H1 (cell line): Measurements from ENCODE around the gene PTP4A1. TPM values are rescaled to one million over a fixed set of nuclear protein-coding genes. Genes with fewer than 3 reads are reported as not detected.

Source experiments
- CTCF ChIA-PET: fragments of 300-600 bp; sonication (Branson Sonifier 250); formaldehyde crosslinking; loops from one replicate; lab custom pipeline; 2021; ENCODE audit not compliant: partially characterized antibody; lab: Charles Lee
- POLR2A ChIA-PET: fragments of 300-600 bp; sonication (Branson Sonifier 250); formaldehyde crosslinking; loops from one replicate; lab custom pipeline; 2021; ENCODE audit warnings: inconsistent platforms; ENCODE audit not compliant: partially characterized antibody; lab: Charles Lee
- DNase-seq, 2 experiments: peaks; one replicate each; pipeline versions ENCODE4 v3.0.0 to v3.0.0-alpha.2; 2010 to 2022; ENCODE audit warnings: low spot score in 2 of 2, low read depth in 1 of 2, mixed read lengths in 1 of 2
- FAIRE-seq: peaks from 2 replicates; lab custom pipeline; 2011; peaks lifted over from hg19 to GRCh38; lab: Jason Lieb, UNC
- H2AFZ ChIP-seq: 2 replicates; pipeline ENCODE4 v1.8.1; 2012; ENCODE audit warnings: low read length, inconsistent platforms
- H2AK5ac ChIP-seq: 2 replicates; pipeline ENCODE4 v1.6.1; 2013; ENCODE audit warnings: low read depth, low read length
- H2BK120ac ChIP-seq: replicated peaks from 2 replicates; pipeline ENCODE3; 2013; ENCODE audit warnings: low read depth, low read length, inconsistent platforms
- H2BK12ac ChIP-seq: 2 replicates; pipeline ENCODE4 v1.6.1; 2013; ENCODE audit warnings: low read depth, low read length
- H2BK15ac ChIP-seq: 2 replicates; pipeline ENCODE4 v1.6.1; 2013; ENCODE audit warnings: low read length
- H2BK20ac ChIP-seq: 2 replicates; pipeline ENCODE4 v1.6.1; 2013; ENCODE audit warnings: low read length
- H2BK5ac ChIP-seq: 2 replicates; pipeline ENCODE4 v1.6.1; 2013; ENCODE audit warnings: low read depth, low read length
- H3K14ac ChIP-seq: 2 replicates; pipeline ENCODE4 v1.6.1; 2013; ENCODE audit warnings: inconsistent platforms; ENCODE audit not compliant: insufficient read length
- H3K18ac ChIP-seq: 2 replicates; pipeline ENCODE4 v1.6.1; 2013; ENCODE audit warnings: low read length; ENCODE audit errors: extremely low read depth
- H3K23ac ChIP-seq: 2 replicates; pipeline ENCODE4 v1.6.1; 2013; ENCODE audit warnings: inconsistent platforms; ENCODE audit not compliant: insufficient read length
- H3K23me2 ChIP-seq: 2 replicates; pipeline ENCODE4 v1.6.1; 2013; ENCODE audit warnings: low read depth, low read length
- H3K27ac ChIP-seq: 2 replicates; pipeline ENCODE4 v1.6.1; 2011; ENCODE audit warnings: low read depth, low read length, inconsistent platforms
- H3K27me3 ChIP-seq, 4 experiments: replicated peaks in 1 of 4; 1 replicate in 1 of 4; 2 replicates in 3 of 4; pipeline versions ENCODE4 v1.6.1 to v1.8.1; 2011 to 2013; ENCODE audit warnings: low read length in 3 of 4, mild to moderate bottlenecking in 3 of 4, inconsistent platforms in 2 of 4, mixed read lengths in 2 of 4, moderate library complexity in 1 of 4; ENCODE audit not compliant: control insufficient read depth in 3 of 4, insufficient read depth in 3 of 4; ENCODE audit errors: extremely low read depth in 1 of 4
- H3K36me3 ChIP-seq, 4 experiments: 2 replicates each; pipeline versions ENCODE4 v1.6.1 to v1.8.1; 2011 to 2013; ENCODE audit warnings: mild to moderate bottlenecking in 4 of 4, low read length in 3 of 4, moderate library complexity in 2 of 4, control low read depth in 1 of 4, inconsistent platforms in 1 of 4; ENCODE audit not compliant: insufficient read depth in 4 of 4, control insufficient read depth in 2 of 4
- H3K4ac ChIP-seq: replicated peaks from 2 replicates; pipeline ENCODE3; 2013; ENCODE audit warnings: low read length, low read depth, mixed read lengths, inconsistent platforms; ENCODE audit not compliant: insufficient read length
- H3K4me1 ChIP-seq, 4 experiments: replicated peaks in 1 of 4; 1 replicate in 1 of 4; 2 replicates in 3 of 4; pipeline versions ENCODE4 v1.6.1 to v1.8.1; 2011 to 2013; ENCODE audit warnings: low read length in 3 of 4, inconsistent platforms in 2 of 4, mixed read lengths in 1 of 4; ENCODE audit not compliant: insufficient read depth in 4 of 4, control insufficient read depth in 3 of 4
- H3K4me2 ChIP-seq, 2 experiments: 2 replicates each; pipeline versions ENCODE4 v1.6.1 to v1.8.1; 2011 to 2013; ENCODE audit warnings: low read depth in 2 of 2, low read length in 2 of 2, control low read depth in 1 of 2, inconsistent platforms in 1 of 2, mild to moderate bottlenecking in 1 of 2; ENCODE audit not compliant: insufficient read depth in 1 of 2
- H3K4me3 ChIP-seq, 4 experiments: fragments of 200-600, 300-600 bp in 1 of 4; sonication (generic), shearing (Covaris generic), sonication (Bioruptor Twin) in 1 of 4; 2 replicates each; pipeline versions ENCODE4 v1.5.1 to v1.8.1; 2011 to 2016; ENCODE audit warnings: low read length in 4 of 4, low read depth in 3 of 4, control low read depth in 2 of 4, inconsistent platforms in 2 of 4, mild to moderate bottlenecking in 2 of 4, mixed read lengths in 1 of 4, moderate library complexity in 1 of 4; ENCODE audit not compliant: insufficient read depth in 2 of 4; ENCODE audit errors: extremely low read depth in 1 of 4
- H3K56ac ChIP-seq: replicated peaks from 2 replicates; pipeline ENCODE3; 2013; ENCODE audit warnings: low read depth, mild to moderate bottlenecking, mixed read lengths, low read length, inconsistent platforms; ENCODE audit not compliant: insufficient read length
- H3K79me1 ChIP-seq: 2 replicates; pipeline ENCODE4 v1.6.1; 2013; ENCODE audit warnings: low read depth, low read length, control low read depth
- H3K79me2 ChIP-seq, 2 experiments: 2 replicates each; pipeline versions ENCODE4 v1.6.1 to v1.8.1; 2012 to 2013; ENCODE audit warnings: low read length in 2 of 2, mild to moderate bottlenecking in 2 of 2, inconsistent platforms in 1 of 2; ENCODE audit not compliant: insufficient read depth in 2 of 2, control insufficient read depth in 1 of 2
- H3K9ac ChIP-seq, 4 experiments: replicated peaks in 1 of 4; 1 replicate in 1 of 4; 2 replicates in 3 of 4; pipeline versions ENCODE4 v1.6.1 to v1.8.1; 2011 to 2013; ENCODE audit warnings: low read depth in 3 of 4, low read length in 3 of 4, control low read depth in 2 of 4, mild to moderate bottlenecking in 2 of 4, moderate library complexity in 2 of 4, inconsistent platforms in 1 of 4; ENCODE audit errors: extremely low read depth in 1 of 4
- H3K9me3 ChIP-seq, 2 experiments: 2 replicates each; pipeline versions ENCODE4 v1.6.1 to v1.8.1; 2012 to 2013; ENCODE audit warnings: mild to moderate bottlenecking in 2 of 2, moderate library complexity in 2 of 2, control low read depth in 1 of 2, inconsistent platforms in 1 of 2, low read depth in 1 of 2, low read length in 1 of 2, mixed read lengths in 1 of 2; ENCODE audit not compliant: insufficient read depth in 2 of 2
- H4K20me1 ChIP-seq, 2 experiments: replicated peaks in 1 of 2; 2 replicates each; pipeline versions ENCODE3 to v1.8.1; 2011 to 2013; ENCODE audit warnings: inconsistent platforms in 2 of 2, low read length in 2 of 2, mild to moderate bottlenecking in 1 of 2; ENCODE audit not compliant: insufficient read depth in 2 of 2, control insufficient read depth in 1 of 2
- H4K5ac ChIP-seq: 2 replicates; pipeline ENCODE4 v1.6.1; 2013; ENCODE audit warnings: low read length, low read depth, mixed read lengths, inconsistent platforms; ENCODE audit not compliant: insufficient read length
- H4K8ac ChIP-seq: 2 replicates; pipeline ENCODE4 v1.8.0; 2013; ENCODE audit warnings: mild to moderate bottlenecking, moderate library complexity, low read length, inconsistent platforms; ENCODE audit not compliant: insufficient read depth; ENCODE audit errors: extremely low read depth
- H4K91ac ChIP-seq: replicated peaks from 2 replicates; pipeline ENCODE3; 2013; ENCODE audit warnings: low read length, mixed read lengths, inconsistent platforms; ENCODE audit not compliant: insufficient read length
- CHD2 ChIP-seq: IDR thresholded peaks from 2 replicates; pipeline ENCODE4 v1.6.1; 2012; ENCODE audit warnings: low read length, improper control_type of control experiment
- HDAC2 ChIP-seq, 2 experiments: fragments of 300-600 bp in 1 of 2; sonication (generic) in 1 of 2; IDR thresholded peaks; 2 replicates each; pipeline ENCODE4 v1.6.1; 2011 to 2012; ENCODE audit warnings: low read depth in 2 of 2, low read length in 2 of 2, mild to moderate bottlenecking in 2 of 2, moderate library complexity in 2 of 2, borderline replicate concordance in 1 of 2, inconsistent platforms in 1 of 2
- RNF2 ChIP-seq: fragments of 200-900, 300-1000 bp; sonication (generic); IDR thresholded peaks from 2 replicates; pipeline ENCODE4 v1.7.1; 2016; ENCODE audit warnings: borderline replicate concordance, low read depth, mild to moderate bottlenecking, antibody characterized with exemption, low read length; ENCODE audit not compliant: poor library complexity, severe bottlenecking; ENCODE audit errors: missing control alignments
- SIRT6 ChIP-seq: IDR thresholded peaks from one replicate; pipeline ENCODE4 v1.7.1; 2012; ENCODE audit warnings: low read length, inconsistent platforms
- TAF1 ChIP-seq: IDR thresholded peaks from 2 replicates; pipeline ENCODE4 v1.6.1; 2011; ENCODE audit warnings: mild to moderate bottlenecking, low read depth, low read length
- TBP ChIP-seq: IDR thresholded peaks from 2 replicates; pipeline ENCODE4 v1.6.1; 2011; ENCODE audit warnings: low read depth, low read length, improper control_type of control experiment
- WGBS, 2 experiments: shearing (Covaris generic) in 1 of 2; methylation state at CpG; one replicate each; pipeline versions ENCODE4 v1.1.6 to v1.1.7; 2013 to 2015; ENCODE audit warnings: low lambda C conversion rate in 2 of 2, mixed read lengths in 2 of 2, inconsistent platforms in 1 of 2, low coverage in 1 of 2, missing lambda C conversion rate in 1 of 2; ENCODE audit not compliant: insufficient replicate concordance in 2 of 2, insufficient coverage in 1 of 2, insufficient read length in 1 of 2; ENCODE audit errors: extremely low coverage in 1 of 2, missing lambda C conversion rate in 1 of 2; 5-methylcytosine and 5-hydroxymethylcytosine counted together
- polyA plus RNA-seq, 7 experiments: library from polyadenylated mRNA; depleted of rRNA in 3 of 7; stranded (reverse) in 5 of 7; unstranded in 2 of 7; fragments of >200 nt in 5 of 7; fragments of 200-250 nt in 2 of 7; gene quantifications; 1 replicate in 5 of 7; 2 replicates in 1 of 7; 4 replicates in 1 of 7; pipeline versions ENCODE4 v1.2.1 to v1.2.3, GENCODE V29; 2011 to 2013; ENCODE audit warnings: missing spikeins in 2 of 7, mixed read lengths in 2 of 7
- total RNA-seq: library from RNA; stranded (reverse); fragmentation: NEBNext Ultra II Directional; extraction: Animal tissue kit (Norgen Biotek cat#: 25700); gene quantifications from 2 replicates; pipeline ENCODE4 v1.2.1, GENCODE V29; 2021

The PTP4A1 gene
- total and polyA plus RNA-seq, 2 of the 8 experiments (the other 6 are each of a cell fraction or from before 2014, with no cell fraction given) = 21.1 to 76.3 TPM

DNA sequence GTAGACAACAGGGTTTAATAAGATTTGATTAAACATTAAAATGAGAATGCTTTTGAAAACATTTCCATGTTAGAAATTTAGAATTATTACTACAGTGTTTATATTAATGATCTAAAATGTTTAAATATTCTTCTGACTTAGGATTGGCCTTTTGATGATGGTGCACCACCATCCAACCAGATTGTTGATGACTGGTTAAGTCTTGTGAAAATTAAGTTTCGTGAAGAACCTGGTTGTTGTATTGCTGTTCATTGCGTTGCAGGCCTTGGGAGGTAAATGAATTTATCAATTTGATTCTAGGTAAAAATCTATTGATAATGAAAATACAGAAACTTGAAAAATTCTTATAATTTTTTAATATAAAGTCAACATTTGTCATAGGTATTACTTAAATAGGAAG lies 6.5 kb downstream of the PTP4A1 start:
- no peaks in the 10 kb centered on the region for H3K4me1 ChIP-seq
- no peak overlapping the region for H3K18ac ChIP-seq
- no peaks in the 10 kb centered on the region for H3K27me3 ChIP-seq
- no peak overlapping the region for H2BK20ac ChIP-seq
- no peak overlapping the region for H2BK120ac ChIP-seq
- no peak overlapping the region for H3K56ac ChIP-seq
- FAIRE-seq = no peak
- H2AK5ac ChIP-seq = no peak overlapping the region
- no peak overlapping the region for H3K23ac ChIP-seq
- TF ChIP-seq CHD2 = no peak
- no peak for TF ChIP-seq HDAC2 (IDR thresholded peaks at IDR 0.05; ENCODE audit: borderline replicate concordance in 1 of 2, low read depth in 2 of 2, low read length in 2 of 2)
- TF ChIP-seq RNF2 = no peak
- no peak for TF ChIP-seq TBP
- no peak for TF ChIP-seq TAF1
- no peak for TF ChIP-seq SIRT6
- TF ChIP-seq, all 59 proteins: peak for 0
- Histone ChIP-seq H3K36me3 (peaks cover 16 to 69% (median 49%) of the 10 kb centered on the region in 4 experiments; a peak in 7 of 8 replicates), H4K91ac (no peak overlapping the region), H3K4ac (no peak overlapping the region), H4K8ac (no peak overlapping the region; the same call in 1 of the 2 replicates), H3K79me2 (peaks cover 12 to 49% of the 10 kb centered on the region in 2 experiments; a peak in 3 of 4 replicates), H3K4me2 (no peak overlapping the region), H3K9me3 (no peaks in the 10 kb centered on the region), H2AFZ (no peak overlapping the region), H2BK5ac (no peak overlapping the region), H3K4me3 (no peak overlapping the region), H2BK15ac (no peak overlapping the region), H3K27ac (no peak overlapping the region), H3K14ac (no peak overlapping the region), H3K23me2 (no peaks in the 10 kb centered on the region), H2BK12ac (no peak overlapping the region), H4K20me1 (peaks cover 2 to 5% of the 10 kb centered on the region in 2 experiments), H3K79me1 (no peaks in the 10 kb centered on the region), H3K9ac (no peak overlapping the region), H4K5ac (no peak overlapping the region)
- no peak for DNase-seq
- WGBS, 2 experiments = 88% methylated on average over 2 of the region's 2 CpGs; no CpG with 5 or more reads in 1 of the 2 experiments
- ChIA-PET CTCF (no interaction called here), POLR2A (interaction anchor here (1.0 kb wide), 1 partner anchor 9 kb away, joined by 3 read pairs; no protein-coding TSS in a partner anchor)
